RWPE2 (cell line): Measurements from ENCODE around the gene WWOX.

ENCODE experiments used
- ATAC-seq: fragments of 200-7000 bp; cut with Tn5 transposase; 3 replicates; pipeline ENCODE4 v1.9.1; 2021; ENCODE audit warnings: low read depth
- DNase-seq: peaks from one replicate; pipeline ENCODE4 v3.0.0-alpha.2; 2020; ENCODE audit warnings: low spot score
- H3K27ac ChIP-seq: fragments of 450-650 bp; 2 replicates; pipeline ENCODE4 v1.5.1; 2017; ENCODE audit warnings: mild to moderate bottlenecking; ENCODE audit not compliant: poor library complexity, severe bottlenecking
- H3K27me3 ChIP-seq: fragments of 250-450 bp; sonication (Bioruptor Pico); 2 replicates; pipeline ENCODE4 v1.5.1; 2021; ENCODE audit warnings: mild to moderate bottlenecking, moderate library complexity; ENCODE audit not compliant: insufficient read depth, poor library complexity, severe bottlenecking
- H3K36me3 ChIP-seq: fragments of 250-450 bp; sonication (Bioruptor Pico); 2 replicates; pipeline ENCODE4 v1.5.1; 2020; ENCODE audit warnings: low read depth, mild to moderate bottlenecking, moderate library complexity
- H3K4me1 ChIP-seq: fragments of 250-450 bp; sonication (Bioruptor Pico); 2 replicates; pipeline ENCODE4 v1.5.1; 2021; ENCODE audit warnings: mild to moderate bottlenecking, moderate library complexity; ENCODE audit not compliant: insufficient read depth, poor library complexity, severe bottlenecking
- H3K4me3 ChIP-seq: fragments of 250-450 bp; sonication (Bioruptor Pico); 2 replicates; pipeline ENCODE4 v1.5.1; 2021; ENCODE audit warnings: mild to moderate bottlenecking, moderate library complexity; ENCODE audit not compliant: severe bottlenecking
- H3K9me3 ChIP-seq: fragments of 250-450 bp; sonication (Bioruptor Pico); 2 replicates; pipeline ENCODE4 v1.5.1; 2021; ENCODE audit warnings: mild to moderate bottlenecking, moderate library complexity; ENCODE audit not compliant: severe bottlenecking
- TF ChIP-seq, protein P1 (sequence below): fragments of 450-650 bp; IDR thresholded peaks from one replicate; pipeline ENCODE4 v1.5.1; 2017; ENCODE audit warnings: mild to moderate bottlenecking, moderate library complexity; ENCODE audit not compliant: poor library complexity, severe bottlenecking

WWOX gene

GRCh38 chr16:78956859-78957258 lies 857.4 kb downstream of the WWOX start:
- no peaks in the 10 kb centered on the region for H3K36me3 ChIP-seq
- no peaks in the 10 kb centered on the region for H3K9me3 ChIP-seq
- no peaks in the 10 kb centered on the region for H3K27me3 ChIP-seq
- H3K4me3 ChIP-seq: no peak overlapping the region
- H3K4me1 ChIP-seq: no peaks in the 10 kb centered on the region
- TF ChIP-seq, protein P1, sequence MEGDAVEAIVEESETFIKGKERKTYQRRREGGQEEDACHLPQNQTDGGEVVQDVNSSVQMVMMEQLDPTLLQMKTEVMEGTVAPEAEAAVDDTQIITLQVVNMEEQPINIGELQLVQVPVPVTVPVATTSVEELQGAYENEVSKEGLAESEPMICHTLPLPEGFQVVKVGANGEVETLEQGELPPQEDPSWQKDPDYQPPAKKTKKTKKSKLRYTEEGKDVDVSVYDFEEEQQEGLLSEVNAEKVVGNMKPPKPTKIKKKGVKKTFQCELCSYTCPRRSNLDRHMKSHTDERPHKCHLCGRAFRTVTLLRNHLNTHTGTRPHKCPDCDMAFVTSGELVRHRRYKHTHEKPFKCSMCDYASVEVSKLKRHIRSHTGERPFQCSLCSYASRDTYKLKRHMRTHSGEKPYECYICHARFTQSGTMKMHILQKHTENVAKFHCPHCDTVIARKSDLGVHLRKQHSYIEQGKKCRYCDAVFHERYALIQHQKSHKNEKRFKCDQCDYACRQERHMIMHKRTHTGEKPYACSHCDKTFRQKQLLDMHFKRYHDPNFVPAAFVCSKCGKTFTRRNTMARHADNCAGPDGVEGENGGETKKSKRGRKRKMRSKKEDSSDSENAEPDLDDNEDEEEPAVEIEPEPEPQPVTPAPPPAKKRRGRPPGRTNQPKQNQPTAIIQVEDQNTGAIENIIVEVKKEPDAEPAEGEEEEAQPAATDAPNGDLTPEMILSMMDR: no peak
- DNase-seq: no peak
- no peak overlapping the region for H3K27ac ChIP-seq
- no peak for ATAC-seq

DNA sequence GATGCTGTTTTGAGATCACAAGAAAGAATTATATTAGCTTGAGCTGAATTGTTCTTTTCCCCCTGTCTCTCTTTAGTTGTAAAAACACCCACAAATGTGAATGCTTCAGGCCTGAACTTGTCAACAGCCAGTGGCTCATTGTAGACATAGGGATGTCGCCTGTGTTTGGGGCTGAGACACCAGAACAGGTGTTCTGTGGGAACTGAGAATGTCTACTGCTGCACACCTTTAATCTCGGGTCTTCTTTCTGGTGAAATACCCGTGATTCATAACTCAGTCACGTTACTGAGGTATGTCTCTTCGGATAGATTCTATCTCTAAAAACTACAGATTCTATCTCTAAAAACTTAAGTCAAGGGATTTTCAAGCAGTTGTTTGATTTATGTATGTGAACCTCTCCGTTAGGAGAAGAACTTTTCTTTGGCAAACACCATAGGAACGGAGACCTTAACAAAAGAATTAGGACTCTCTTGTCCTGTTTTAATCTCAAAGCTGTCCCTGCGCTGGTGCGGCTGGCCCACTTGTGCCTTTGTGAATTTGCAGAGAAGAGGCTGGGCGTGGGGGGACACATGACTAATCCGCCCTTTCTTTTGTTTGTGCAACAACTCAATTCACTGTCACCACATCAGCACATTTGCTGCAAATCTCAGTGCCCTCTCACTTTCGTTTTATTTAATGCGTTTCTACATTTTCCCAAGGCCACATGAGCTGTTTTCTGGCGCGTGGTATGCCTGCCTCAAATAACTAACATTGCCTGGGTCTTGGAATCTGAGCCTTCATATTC lies 858.1 kb downstream of the WWOX start:
- Histone ChIP-seq H3K4me3 (no peak overlapping the region), H3K36me3 (no peaks in the 10 kb centered on the region), H3K4me1 (no peaks in the 10 kb centered on the region), H3K9me3 (no peaks in the 10 kb centered on the region), H3K27ac (no peak overlapping the region), H3K27me3 (no peaks in the 10 kb centered on the region)
- TF ChIP-seq, protein P1: no peak
- DNase-seq: no peak
- ATAC-seq: peak; percentile 71

GRCh38 chr16:78961464-78961863 lies 862.0 kb downstream of the WWOX start:
- no peak overlapping the region for H3K27ac ChIP-seq
- H3K4me1 ChIP-seq: no peaks in the 10 kb centered on the region

DNA sequence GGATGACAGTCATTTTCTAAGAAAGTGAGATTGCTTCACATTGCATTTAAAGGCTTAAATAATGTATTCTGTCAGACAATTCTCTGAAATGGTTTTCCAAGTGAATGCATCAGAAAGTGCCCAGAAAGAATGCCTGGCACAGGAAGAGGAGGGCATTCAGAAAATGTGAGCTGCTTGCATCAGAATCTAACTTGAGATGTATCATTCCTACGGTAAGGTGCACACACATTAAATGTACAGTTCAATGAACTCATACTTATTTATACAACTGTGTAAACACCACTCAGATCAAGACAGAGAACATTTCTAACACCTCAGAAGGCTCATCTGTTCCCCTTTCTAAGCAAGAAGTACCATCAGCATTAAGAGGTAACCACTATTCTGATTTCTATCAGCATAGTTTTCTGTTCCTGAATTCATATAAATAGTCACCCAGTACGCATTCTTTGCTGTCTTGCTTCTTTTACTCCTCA lies 863.0 kb downstream of the WWOX start:
- Histone ChIP-seq H3K27me3 (no peaks in the 10 kb centered on the region), H3K27ac (no peak overlapping the region), H3K4me3 (no peak overlapping the region), H3K9me3 (no peaks in the 10 kb centered on the region), H3K4me1 (no peaks in the 10 kb centered on the region), H3K36me3 (no peaks in the 10 kb centered on the region)
- ATAC-seq (no peak), DNase-seq (no peak)
- TF ChIP-seq, protein P1: no peak

More at GRCh38 chr16:78961464-78961863, 862.0 kb downstream of the WWOX start:
- no peaks in the 10 kb centered on the region for H3K9me3 ChIP-seq
- ATAC-seq: no peak
- no peak overlapping the region for H3K4me3 ChIP-seq
- no peak for DNase-seq
- TF ChIP-seq, protein P1: no peak
- no peaks in the 10 kb centered on the region for H3K36me3 ChIP-seq
- no peaks in the 10 kb centered on the region for H3K27me3 ChIP-seq

- Histone ChIP-seq H3K4me3 (no peak overlapping the region), H3K36me3 (no peaks in the 10 kb centered on the region), H3K9me3 (no peaks in the 10 kb centered on the region), H3K27me3 (no peaks in the 10 kb centered on the region), H3K4me1 (no peaks in the 10 kb centered on the region), H3K27ac (no peak overlapping the region)
- DNase-seq (no peak), ATAC-seq (no peak)
- TF ChIP-seq, protein P1: no peak
Measured at GRCh38 chr16:78967948-78968347, 868.5 kb downstream of the WWOX start.
